Activated CD8-positive, alpha-beta T cell treated with anti-CD3 and anti-CD28 coated beads for 36 hours (primary cell): Measurements from ENCODE around the gene SLC7A6OS. TPM values are rescaled to one million over a fixed set of nuclear protein-coding genes. Genes with fewer than 3 reads are reported as not detected.

Experiments
- ATAC-seq: fragments of 200-7000 bp; cut with Tn5 transposase; one replicate; pipeline ENCODE4 v1.10.0; 2021; ENCODE audit warnings: mild to moderate bottlenecking, moderate library complexity
- CTCF ChIA-PET: fragments of 350-600 bp; sonication (Branson Sonifier 250); formaldehyde crosslinking; loops from one replicate; lab custom pipeline; 2021; ENCODE audit warnings: antibody characterized with exemption; lab: Charles Lee
- POLR2A ChIA-PET: fragments of 350-600 bp; sonication (Branson Sonifier 250); formaldehyde crosslinking; loops from one replicate; lab custom pipeline; 2021; ENCODE audit warnings: antibody characterized with exemption; lab: Charles Lee
- DNase-seq: peaks from one replicate; pipeline ENCODE4 v3.0.0-alpha.2; 2020
- H3K27ac Mint-ChIP-seq: one replicate; pipeline ENCODE4 v1.8.0; 2021; ENCODE audit warnings: mild to moderate bottlenecking, mixed read lengths
- H3K27me3 Mint-ChIP-seq: one replicate; pipeline ENCODE4 v1.8.0; 2021; ENCODE audit warnings: mixed read lengths
- H3K36me3 Mint-ChIP-seq: one replicate; pipeline ENCODE4 v1.8.0; 2021; ENCODE audit warnings: low read depth, mixed read lengths
- H3K4me1 Mint-ChIP-seq: one replicate; pipeline ENCODE4 v1.8.0; 2021; ENCODE audit warnings: low read depth, mixed read lengths
- H3K4me3 Mint-ChIP-seq: one replicate; pipeline ENCODE4 v1.8.0; 2021; ENCODE audit warnings: mild to moderate bottlenecking, moderate library complexity, mixed read lengths
- H3K9me3 Mint-ChIP-seq: one replicate; pipeline ENCODE4 v1.8.0; 2021; ENCODE audit warnings: mixed read lengths
- CTCF ChIP-seq: fragments of 200-600 bp; IDR thresholded peaks from one replicate; pipeline ENCODE4 v1.8.0; 2022; ENCODE audit warnings: antibody characterized with exemption, mild to moderate bottlenecking
- intact Hi-C: fragments of 100-400 bp; cut with micrococcal nuclease; formaldehyde crosslinking; loops from one replicate; pipeline ENCODE4 v1.10.0; 2022
- total RNA-seq, 2 experiments: library from RNA; stranded (reverse); gene quantifications; one replicate each; pipeline ENCODE4 v1.2.3, GENCODE V29; 2021

Gene SLC7A6OS
- total RNA-seq, 2 experiments from 2014 or later = 20.2 to 23.1 TPM

DNA sequence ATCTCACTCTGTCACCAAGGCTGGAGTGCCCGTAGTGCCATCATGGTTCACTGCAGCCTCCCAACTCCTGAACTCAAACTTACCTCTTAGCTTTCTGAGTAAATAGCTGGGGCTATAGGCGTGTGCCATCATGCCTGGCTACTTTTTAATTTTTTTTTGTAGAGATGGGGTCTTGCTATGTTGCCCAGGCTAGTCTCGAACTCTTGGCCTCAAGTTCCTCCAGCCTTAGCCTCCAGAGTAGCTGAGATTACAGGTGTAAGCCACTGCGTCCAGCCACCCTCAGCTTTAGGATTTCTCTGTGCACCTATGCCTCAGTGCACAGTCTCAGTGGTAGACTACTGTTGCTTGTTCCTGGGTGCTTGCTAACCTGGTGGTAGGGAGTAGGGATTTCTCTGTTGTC, 41.0 kb downstream of the SLC7A6OS start:
- no peak for DNase-seq
- TF ChIP-seq CTCF = no peak
- Mint-ChIP-seq H3K9me3 (no peaks in the 10 kb centered on the region), H3K27ac (peak overlapping the region; percentile 91), H3K27me3 (no peaks in the 10 kb centered on the region), H3K4me1 (peaks cover 78% of the 10 kb centered on the region), H3K4me3 (peak overlapping the region; percentile 36), H3K36me3 (peaks cover 58% of the 10 kb centered on the region)
- ChIA-PET POLR2A (interaction anchor here (2.6 to 3.5 kb wide), 3 partner anchors 11 to 19 kb away, joined by 8 to 24 read pairs (median 14); no protein-coding TSS in a partner anchor), CTCF (interaction anchor here (2.3 to 8.5 kb wide), 4 partner anchors 8 to 59 kb away, joined by 7 to 97 read pairs (median 26); partner anchors contain the start of gene SLC7A6)
- intact Hi-C loops = loop anchor here (2.0 to 5.0 kb wide), 2 partner anchors 15 to 43 kb away; partner anchors contain the start of genes PRMT7 and SLC7A6OS
- ATAC-seq = peak; percentile 12

DNA sequence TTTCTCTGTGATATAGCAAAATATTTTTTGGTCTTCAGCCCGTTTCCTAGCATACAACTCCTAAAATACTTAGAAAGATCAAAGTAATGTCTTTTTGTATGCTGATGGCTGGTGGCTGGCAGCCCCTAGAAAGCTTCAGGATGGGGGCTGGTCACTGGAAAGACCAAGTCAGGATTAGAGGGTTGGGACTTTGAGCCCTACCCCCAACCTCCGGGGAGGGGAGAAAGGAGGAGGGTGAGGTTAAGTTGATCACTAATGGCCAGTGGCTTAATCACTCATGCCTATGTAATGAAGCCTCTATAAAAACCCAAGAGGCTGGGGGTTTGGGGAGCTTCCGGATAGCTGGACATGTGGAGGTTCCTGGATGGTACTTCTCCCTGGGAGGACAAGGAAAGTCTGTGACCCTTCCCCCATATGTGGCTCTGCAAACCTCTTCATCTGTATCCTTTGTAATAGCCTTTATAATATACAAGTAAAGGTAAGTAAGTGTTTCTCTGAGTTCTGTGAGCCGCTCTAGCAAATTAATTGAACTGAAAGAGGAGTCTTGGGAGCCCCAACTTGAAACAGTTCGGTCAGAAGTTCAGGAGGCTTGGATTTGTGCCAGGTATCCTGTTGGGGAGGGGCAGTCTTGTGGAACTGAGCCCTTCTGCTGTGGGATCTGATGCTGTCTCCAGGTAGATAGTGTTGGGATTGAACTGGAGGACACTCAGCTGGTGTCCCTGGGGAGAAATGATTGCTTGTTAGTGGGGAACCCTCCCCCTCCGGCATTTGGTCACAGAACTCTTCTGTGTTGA, 42.9 kb downstream of the SLC7A6OS start:
- no peak for ATAC-seq
- intact Hi-C loops = loop anchor here (5.0 kb wide), 1 partner anchor 44 kb away; the partner anchor contains the start of genes PRMT7 and SLC7A6OS

DNA sequence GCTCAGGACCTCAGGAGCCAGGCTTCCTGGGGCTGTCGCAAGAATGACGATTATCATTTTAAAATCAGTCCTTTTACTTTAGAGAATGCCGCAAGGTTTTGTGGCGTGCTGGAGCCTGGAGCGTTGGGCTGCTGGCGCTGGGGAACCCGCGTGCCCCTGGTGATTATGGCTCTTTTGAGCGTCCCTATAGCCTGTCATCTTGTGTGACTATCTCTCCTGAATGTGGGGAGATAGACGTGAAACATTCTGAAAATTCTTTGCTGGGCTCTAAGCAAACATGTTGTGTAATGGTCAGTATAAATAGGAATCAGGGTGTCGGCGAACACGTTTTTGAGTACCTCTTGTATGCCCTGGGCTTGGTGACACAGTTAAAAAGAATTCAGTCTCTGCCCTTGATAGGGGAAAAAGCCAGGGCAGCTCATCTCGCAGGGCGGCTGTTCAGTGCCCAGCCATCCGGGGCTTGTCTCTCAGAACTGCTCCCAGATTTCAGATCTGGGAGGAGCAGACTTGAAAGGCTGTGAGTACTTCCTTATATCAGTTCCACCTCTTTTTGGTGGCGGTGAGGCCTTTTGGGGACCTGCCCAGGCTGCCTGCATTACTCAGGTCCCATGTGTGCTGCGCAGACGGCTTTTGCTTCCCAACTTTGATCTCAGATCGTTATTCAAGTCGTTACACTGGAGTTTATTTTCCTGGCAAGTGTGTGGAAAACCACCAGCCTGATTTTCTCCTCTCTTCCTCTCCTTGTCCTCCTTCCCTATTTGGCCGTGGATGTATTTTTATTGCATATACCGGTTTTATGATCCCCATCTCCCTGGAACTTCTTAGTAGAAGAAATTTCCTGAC, 45.4 kb downstream of the SLC7A6OS start:
- H3K36me3 Mint-ChIP-seq = peaks cover 30% of the 10 kb centered on the region
- intact Hi-C loops = loop anchor here (5.0 kb wide), 1 partner anchor 47 kb away; the partner anchor contains the start of genes PRMT7 and SLC7A6OS
- peak; percentile 15 for ATAC-seq
- H3K4me3 Mint-ChIP-seq = peak overlapping the region; percentile 90
- peak overlapping the region; percentile 99 for H3K27ac Mint-ChIP-seq
- no peaks in the 10 kb centered on the region for H3K9me3 Mint-ChIP-seq
- no peak for TF ChIP-seq CTCF
- CTCF ChIA-PET = interaction anchor here (5.7 to 9.0 kb wide), 4 partner anchors 8 to 58 kb away, joined by 60 to 444 read pairs (median 178); partner anchors contain the start of genes PRMT7 and SLC7A6OS
- peaks cover 52% of the 10 kb centered on the region for H3K4me1 Mint-ChIP-seq
- DNase-seq = peak; percentile 72
- H3K27me3 Mint-ChIP-seq = no peaks in the 10 kb centered on the region
- POLR2A ChIA-PET = interaction anchor here (0.6 to 4.8 kb wide), 8 partner anchors 9 to 497 kb away, joined by 3 to 56 read pairs (median 23); partner anchors contain the start of genes PRMT7 and SLC7A6OS

More for the DNA sequence above, 42.9 kb downstream of the SLC7A6OS start:
- ChIA-PET POLR2A (interaction anchor here (1.5 to 3.5 kb wide), 4 partner anchors 13 to 182 kb away, joined by 3 to 24 read pairs (median 11); partner anchors contain the start of gene NFATC3), CTCF (interaction anchor here (1.1 to 7.4 kb wide), 5 partner anchors 12 to 61 kb away, joined by 3 to 31 read pairs (median 7); no protein-coding TSS in a partner anchor)
- Mint-ChIP-seq H3K9me3 (no peaks in the 10 kb centered on the region), H3K36me3 (peaks cover 41% of the 10 kb centered on the region), H3K4me1 (peaks cover 69% of the 10 kb centered on the region), H3K27me3 (no peaks in the 10 kb centered on the region), H3K27ac (peak overlapping the region; percentile 88), H3K4me3 (peak overlapping the region; percentile 43)
- no peak for DNase-seq
- no peak for TF ChIP-seq CTCF

- peak; percentile 71 for ATAC-seq
- ChIA-PET POLR2A (interaction anchor here (0.6 to 4.8 kb wide), 24 partner anchors 10 to 793 kb away, joined by 3 to 56 read pairs (median 6); partner anchors contain the start of genes NFATC3, PLA2G15, PRMT7 and SLC7A6OS), CTCF (interaction anchor here (0.6 to 9.0 kb wide), 32 partner anchors 9 to 256 kb away, joined by 3 to 444 read pairs (median 6); partner anchors contain the start of genes PLA2G15, PRMT7 and SLC7A6OS)
- intact Hi-C loops = loop anchor here (5.0 kb wide), 1 partner anchor 48 kb away; the partner anchor contains the start of genes PRMT7 and SLC7A6OS
- peak; percentile 92 for DNase-seq
- Mint-ChIP-seq H3K4me1 (peaks cover 43% of the 10 kb centered on the region), H3K9me3 (no peaks in the 10 kb centered on the region), H3K36me3 (peaks cover 24% of the 10 kb centered on the region), H3K4me3 (peak within 1 kb of the TSS; percentile 90), H3K27ac (peak within 1 kb of the TSS; percentile 99), H3K27me3 (no peaks in the 10 kb centered on the region)
- peak; percentile 89 for TF ChIP-seq CTCF
Observed at GRCh38 chr16:68264128-68265077, 46.3 kb downstream of the SLC7A6OS start, which contains the start of gene SLC7A6. Gene SLC7A6, plus strand, starts transcription at chr16:68264526. Its CDS starts 10,201 bp downstream, at chr16:68274727.
